ELR (cell line): ENCODE results near the gene DDIAS.
"Not testable (repeated sequence)": the region's sequence is repeated elsewhere in the genome, so short reads cannot be mapped to it uniquely, and the experiment has no call there.

Experiments
- DNase-seq: peaks from one replicate; pipeline ENCODE4 v3.0.0-alpha.2; 2015; ENCODE audit warnings: low read depth

Gene DDIAS

GRCh38 chr11:82901165-82901921 is at the start of gene DDIAS:
TSS of gene DDIAS (plus strand) at chr11:82901736. CDS start at chr11:82914739, 13,003 bp downstream.
- peak; percentile 99 for DNase-seq

DNA sequence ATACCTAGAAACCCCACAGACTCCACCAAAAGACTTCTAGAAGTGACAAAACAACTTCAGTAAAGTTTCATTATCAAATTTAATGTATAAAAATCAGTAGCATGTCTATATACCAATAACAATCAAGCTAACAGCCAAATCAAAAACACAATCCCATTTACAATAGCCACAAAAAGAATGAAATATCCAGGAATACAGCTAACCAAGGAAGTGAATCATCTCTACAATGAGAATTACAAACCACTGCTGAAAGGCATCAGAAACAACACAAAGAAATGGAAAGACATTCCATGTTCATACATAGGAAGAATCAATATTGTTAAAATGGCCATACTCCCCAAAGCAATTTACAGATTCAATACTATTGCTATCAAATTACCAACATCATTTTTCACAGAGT is 47.3 kb upstream of the DDIAS start:
- DNase-seq = peak; percentile 60

DNA sequence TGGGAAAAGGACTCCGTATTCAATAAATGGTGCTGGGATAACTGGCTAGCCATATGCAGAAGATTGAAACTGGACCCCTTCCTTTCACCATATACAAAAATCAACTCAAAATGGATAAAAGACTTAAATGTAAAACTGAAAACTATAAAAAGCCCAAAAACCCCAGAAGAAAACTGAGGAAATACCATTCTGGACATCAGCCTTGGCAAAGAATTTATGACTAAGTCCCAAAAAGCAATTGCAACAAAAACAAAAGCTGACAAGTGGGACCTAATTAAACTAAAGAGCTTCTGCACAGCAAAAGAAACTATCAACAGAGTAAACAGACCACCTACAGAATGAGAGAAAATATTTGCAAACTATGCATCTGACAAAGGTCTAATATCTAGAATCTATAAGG is 46.6 kb upstream of the DDIAS start:
- not testable (repeated sequence) for DNase-seq

- no peak for DNase-seq
Observed at GRCh38 chr11:82855616-82856015, 45.9 kb upstream of the DDIAS start.

GRCh38 chr11:82857145-82857544 is 44.4 kb upstream of the DDIAS start:
- DNase-seq = no peak

DNA sequence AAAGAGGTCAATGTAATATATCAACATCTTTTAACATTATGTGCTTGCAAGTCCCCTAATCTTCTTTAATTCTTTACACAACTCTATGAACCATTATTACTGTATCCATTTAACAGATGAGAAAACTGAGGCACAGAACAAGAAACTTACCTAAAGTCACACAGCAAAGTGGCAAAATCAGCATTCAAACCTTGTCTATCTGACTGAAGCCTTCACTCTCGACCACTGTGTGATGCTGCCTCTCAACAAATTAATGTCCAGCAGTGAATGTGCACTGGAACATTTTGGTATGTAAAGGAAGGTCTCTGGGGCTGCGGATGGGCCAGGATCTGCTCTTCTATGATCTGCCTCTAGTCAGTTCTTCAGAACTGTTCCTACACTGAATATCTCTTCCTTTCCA is 43.4 kb upstream of the DDIAS start:
- no peak for DNase-seq

DNA sequence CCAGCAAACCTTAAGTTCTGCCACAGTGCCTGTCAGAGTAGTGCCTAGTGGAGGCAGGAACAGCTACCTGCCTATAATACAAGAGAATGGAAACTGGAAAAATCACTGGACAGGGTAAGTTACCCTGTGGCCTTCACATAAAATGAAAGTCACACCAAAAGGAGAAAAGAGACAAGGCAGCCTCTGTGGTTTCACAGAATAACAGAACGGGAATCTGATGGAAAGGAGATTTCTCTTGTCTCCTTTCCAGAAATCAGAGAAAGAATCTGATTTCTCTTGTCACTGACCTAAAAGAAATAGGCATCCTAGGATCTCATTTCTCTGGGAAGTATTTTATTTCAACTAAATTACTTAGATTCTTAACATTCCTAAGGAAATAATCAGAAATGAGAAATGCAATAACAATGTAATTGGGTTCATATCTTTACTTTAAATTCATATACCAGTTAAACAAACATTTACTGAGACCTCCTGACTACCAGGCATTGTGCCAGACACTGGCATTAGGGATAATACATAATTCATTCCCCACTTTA is 42.9 kb upstream of the DDIAS start:
- peak; percentile 92 for DNase-seq

GRCh38 chr11:82859750-82860149 is 41.8 kb upstream of the DDIAS start:
- DNase-seq = no peak

DNA sequence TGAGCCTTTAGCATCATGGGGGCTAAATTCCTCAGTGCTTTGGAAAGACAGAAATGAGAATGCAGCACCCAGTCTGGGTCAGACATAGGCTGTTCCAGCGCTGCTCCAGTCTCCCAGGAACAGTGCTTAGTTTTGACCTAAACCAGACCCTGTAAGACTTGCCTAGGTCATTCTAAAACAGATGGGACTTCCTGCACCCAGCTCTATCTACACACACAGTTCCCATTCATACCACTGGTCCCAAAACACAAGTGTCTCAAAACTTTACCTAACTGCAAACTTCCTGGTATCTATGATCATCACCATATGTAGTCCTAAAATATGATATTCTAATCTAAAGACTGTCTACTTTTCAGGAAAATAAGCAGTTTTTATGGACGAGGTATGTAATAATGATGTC is 39.2 kb upstream of the DDIAS start:
- no peak for DNase-seq

- DNase-seq = no peak
Observed at GRCh38 chr11:82863209-82863608, 38.3 kb upstream of the DDIAS start.

GRCh38 chr11:82864268-82864667 is 37.3 kb upstream of the DDIAS start:
- DNase-seq = peak; percentile 81

- peak; percentile 65 for DNase-seq
Observed at GRCh38 chr11:82865841-82866240, 35.7 kb upstream of the DDIAS start.

DNA sequence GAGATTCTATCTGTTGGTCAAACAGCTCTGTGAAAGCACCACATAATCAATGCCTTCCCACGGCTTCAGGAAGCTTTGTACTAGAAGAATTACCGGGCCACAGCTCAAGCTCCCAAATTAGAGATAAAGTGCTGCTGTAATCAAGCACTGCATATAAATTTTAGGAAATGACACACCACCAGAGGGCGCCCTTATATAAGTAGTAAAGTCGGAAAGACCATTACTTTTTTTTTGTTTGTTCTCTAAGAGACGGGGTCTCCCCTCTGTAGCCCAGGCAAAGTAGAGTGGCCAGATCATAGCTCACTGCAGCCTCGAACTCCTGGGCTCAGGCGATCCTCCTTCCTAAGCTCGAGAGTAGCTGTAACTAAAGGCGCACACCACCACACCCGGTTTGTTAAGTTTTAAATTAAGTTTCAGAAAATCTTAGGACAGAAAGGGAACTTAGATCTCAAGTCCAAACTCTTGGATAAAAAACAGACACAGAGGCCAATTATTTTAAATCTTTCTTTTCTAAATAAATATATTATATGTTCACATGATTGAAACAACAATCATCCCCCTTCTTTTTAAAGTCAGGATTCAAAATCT is 33.9 kb upstream of the DDIAS start:
- DNase-seq = peak; percentile 89

GRCh38 chr11:82869657-82870056 is 31.9 kb upstream of the DDIAS start:
- DNase-seq = no peak

DNA sequence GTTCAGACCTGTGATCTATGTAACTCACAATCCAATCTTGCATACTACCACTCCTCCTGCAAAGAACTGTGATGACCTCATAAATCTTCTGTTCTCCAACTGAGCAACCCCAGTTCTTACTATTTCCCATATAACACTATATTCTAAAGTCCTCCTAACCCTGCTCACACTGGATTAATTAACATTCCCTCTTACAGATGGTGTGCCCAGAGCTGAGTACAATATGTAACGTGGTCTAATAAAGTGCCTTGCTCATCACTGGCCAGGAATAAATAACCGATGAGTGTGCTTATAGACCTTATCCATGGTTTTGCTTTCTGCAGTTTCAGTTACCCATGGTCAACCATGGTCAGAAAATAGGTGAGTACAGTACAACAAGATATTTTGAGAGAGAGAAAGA is 29.9 kb upstream of the DDIAS start:
- DNase-seq = no peak

- DNase-seq = no peak
Observed at GRCh38 chr11:82872377-82873150, 29.0 kb upstream of the DDIAS start.

GRCh38 chr11:82873919-82874333 is 27.6 kb upstream of the DDIAS start:
- DNase-seq = no peak

DNA sequence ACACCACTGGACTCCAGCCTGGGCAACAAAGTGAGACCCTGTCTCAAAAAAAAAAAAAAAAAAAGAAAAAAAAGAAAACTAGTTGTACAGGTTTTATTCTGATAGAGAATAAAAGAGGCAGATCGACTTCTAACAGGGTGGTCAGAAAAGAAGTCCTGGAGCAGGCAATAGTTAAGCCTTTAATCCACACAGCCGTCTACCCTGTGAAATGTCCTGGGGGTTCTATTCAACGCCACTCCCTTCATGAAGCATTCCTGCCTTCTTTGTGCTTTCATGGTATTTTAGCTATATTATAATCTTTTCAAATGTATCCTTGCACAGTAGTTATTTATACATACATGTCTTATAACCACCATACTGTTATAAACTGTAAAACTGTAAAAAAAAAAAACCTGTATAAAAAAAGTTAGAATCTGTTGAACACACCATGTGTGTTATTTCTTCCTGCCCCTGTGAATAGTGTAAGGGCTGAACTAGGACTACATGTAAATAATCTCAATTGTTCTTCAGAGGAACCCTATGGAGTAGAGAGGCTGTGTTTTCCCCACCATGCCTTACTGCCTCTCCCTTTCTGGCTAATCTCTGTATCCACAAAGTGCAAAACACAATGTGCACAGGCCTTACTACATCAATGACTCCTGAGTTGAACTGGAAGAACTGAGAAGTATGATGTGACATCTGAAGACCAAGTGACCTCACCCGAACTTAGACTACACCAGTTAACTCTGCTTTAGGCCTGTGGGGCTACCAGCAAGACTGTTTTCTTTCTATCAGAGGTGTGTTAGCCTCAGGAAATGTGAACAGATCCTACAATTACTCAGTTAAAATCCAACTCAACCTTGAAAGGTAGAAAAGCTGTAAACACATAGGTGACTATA is 26.7 kb upstream of the DDIAS start:
- DNase-seq = no peak

DNA sequence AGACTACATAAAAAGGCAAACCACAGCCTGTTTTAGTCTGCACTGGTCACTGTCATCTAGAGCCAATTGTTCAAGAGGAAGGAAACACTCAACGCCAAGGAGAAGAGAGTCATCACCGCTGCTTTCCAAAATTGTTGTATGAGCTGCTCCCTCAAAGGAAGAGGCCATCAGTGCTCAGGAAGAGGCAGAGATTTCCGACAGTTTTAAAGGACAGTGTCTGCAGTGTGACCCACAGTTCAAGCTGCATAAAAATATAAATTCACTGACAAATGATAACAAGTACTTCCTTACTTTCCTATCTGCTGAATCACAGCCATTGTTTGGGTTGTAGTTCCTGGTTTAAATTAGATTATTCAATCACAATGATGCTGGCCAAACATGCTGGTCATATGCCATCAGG is 17.7 kb upstream of the DDIAS start:
- no peak for DNase-seq

GRCh38 chr11:82889133-82890001 is 12.2 kb upstream of the DDIAS start:
- no peak for DNase-seq

DNA sequence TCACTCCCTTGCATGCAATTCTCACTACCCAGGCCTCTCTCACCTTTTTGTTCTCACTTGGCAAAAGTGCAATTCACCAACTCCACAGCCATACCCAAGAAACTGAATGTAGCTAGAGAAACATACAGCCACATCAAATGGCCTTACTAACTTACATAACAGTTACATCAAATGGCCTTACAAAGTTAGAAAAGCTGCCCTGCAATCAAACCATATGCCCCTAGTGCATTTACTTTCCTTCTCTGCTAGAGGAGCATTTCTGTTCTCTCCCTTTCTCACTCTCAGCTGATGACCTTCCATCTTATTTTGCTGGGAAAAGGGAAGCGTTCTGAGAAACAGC is 11.6 kb upstream of the DDIAS start:
- no peak for DNase-seq
